HL-60 (cell line): ENCODE measurements around the gene HLA-F.

Experiments used
- DNase-seq, 2 experiments: peaks; one replicate each; pipeline ENCODE4 v3.0.0-alpha.2; 2010 to 2020; ENCODE audit warnings: low read depth in 1 of 2, low spot score in 1 of 2
- H3K27ac ChIP-seq: fragments of 250-450 bp; sonication (Bioruptor Pico); replicated peaks from 2 replicates; pipeline ENCODE4 v1.5.1; 2020; ENCODE audit warnings: mild to moderate bottlenecking, moderate library complexity
- H3K27me3 ChIP-seq: fragments of 250-450 bp; sonication (Bioruptor Pico); 2 replicates; pipeline ENCODE4 v1.5.1; 2021; ENCODE audit warnings: mild to moderate bottlenecking, moderate library complexity; ENCODE audit not compliant: insufficient read depth, poor library complexity, severe bottlenecking
- H3K4me3 ChIP-seq: replicated peaks from 2 replicates; pipeline ENCODE4 v1.5.1; 2011; ENCODE audit warnings: mild to moderate bottlenecking, control low read depth, low read length; ENCODE audit not compliant: insufficient read depth
- GABPA ChIP-seq: IDR thresholded peaks from 2 replicates; pipeline ENCODE4 v1.6.1; 2012; ENCODE audit warnings: low read depth
- POLR2AphosphoS5 ChIP-seq: IDR thresholded peaks from 2 replicates; pipeline ENCODE4 v1.6.1; 2012; ENCODE audit warnings: low read depth
- REST ChIP-seq: IDR thresholded peaks from 2 replicates; pipeline ENCODE4 v1.6.1; 2012; ENCODE audit warnings: low read depth; ENCODE audit not compliant: insufficient replicate concordance
- SPI1 ChIP-seq: IDR thresholded peaks from 2 replicates; pipeline ENCODE4 v1.6.1; 2012; ENCODE audit warnings: low read depth, mild to moderate bottlenecking, borderline replicate concordance
- TF ChIP-seq, protein P1 (sequence below): IDR thresholded peaks from one replicate; pipeline ENCODE4 v1.5.1; 2011; ENCODE audit warnings: low read length, control low read depth, inconsistent platforms; ENCODE audit not compliant: insufficient read depth

HLA-F gene

GRCh38 chr6:29739882-29740261, 16.6 kb downstream of the HLA-F start:
- no peak overlapping the region for H3K27ac ChIP-seq
- no peaks in the 10 kb centered on the region for H3K27me3 ChIP-seq
- DNase-seq, result no peak
- TF ChIP-seq GABPA (no peak), REST (no peak), SPI1 (no peak), POLR2AphosphoS5 (no peak)
- TF ChIP-seq, protein P1, sequence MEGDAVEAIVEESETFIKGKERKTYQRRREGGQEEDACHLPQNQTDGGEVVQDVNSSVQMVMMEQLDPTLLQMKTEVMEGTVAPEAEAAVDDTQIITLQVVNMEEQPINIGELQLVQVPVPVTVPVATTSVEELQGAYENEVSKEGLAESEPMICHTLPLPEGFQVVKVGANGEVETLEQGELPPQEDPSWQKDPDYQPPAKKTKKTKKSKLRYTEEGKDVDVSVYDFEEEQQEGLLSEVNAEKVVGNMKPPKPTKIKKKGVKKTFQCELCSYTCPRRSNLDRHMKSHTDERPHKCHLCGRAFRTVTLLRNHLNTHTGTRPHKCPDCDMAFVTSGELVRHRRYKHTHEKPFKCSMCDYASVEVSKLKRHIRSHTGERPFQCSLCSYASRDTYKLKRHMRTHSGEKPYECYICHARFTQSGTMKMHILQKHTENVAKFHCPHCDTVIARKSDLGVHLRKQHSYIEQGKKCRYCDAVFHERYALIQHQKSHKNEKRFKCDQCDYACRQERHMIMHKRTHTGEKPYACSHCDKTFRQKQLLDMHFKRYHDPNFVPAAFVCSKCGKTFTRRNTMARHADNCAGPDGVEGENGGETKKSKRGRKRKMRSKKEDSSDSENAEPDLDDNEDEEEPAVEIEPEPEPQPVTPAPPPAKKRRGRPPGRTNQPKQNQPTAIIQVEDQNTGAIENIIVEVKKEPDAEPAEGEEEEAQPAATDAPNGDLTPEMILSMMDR, result no peak
- H3K4me3 ChIP-seq, result no peak overlapping the region

DNA sequence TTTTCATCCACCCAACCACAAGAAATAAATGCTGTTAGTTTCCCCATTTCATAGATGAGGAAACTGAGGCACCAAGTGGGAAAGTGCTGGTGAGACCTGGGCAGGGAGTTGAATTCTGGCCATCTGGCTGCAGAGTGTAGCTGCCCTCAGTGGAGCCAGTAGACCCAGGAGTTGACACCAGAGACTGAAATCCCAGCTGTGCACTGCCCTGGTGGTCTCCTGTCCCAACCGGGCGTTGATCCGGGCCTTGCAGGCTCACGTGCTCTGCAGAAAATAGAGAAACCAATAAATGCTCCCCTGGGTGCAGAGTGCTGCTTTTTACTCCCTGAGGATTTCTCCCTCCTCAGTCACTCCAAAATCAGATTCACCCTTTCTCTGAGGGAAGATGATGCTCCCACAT, 18.4 kb downstream of the HLA-F start:
- TF ChIP-seq SPI1, result no peak
- TF ChIP-seq, protein P1, result no peak
- TF ChIP-seq GABPA, result no peak
- TF ChIP-seq REST, result no peak
- TF ChIP-seq POLR2AphosphoS5, result no peak
- no peak overlapping the region for H3K4me3 ChIP-seq

GRCh38 chr6:29742127-29742526, 18.9 kb downstream of the HLA-F start:
- TF ChIP-seq SPI1 (no peak), POLR2AphosphoS5 (no peak), REST (no peak), GABPA (no peak)
- TF ChIP-seq, protein P1, result no peak
- Histone ChIP-seq H3K27me3 (peaks cover 3% of the 10 kb centered on the region), H3K4me3 (no peak overlapping the region), H3K27ac (no peak overlapping the region)
- no peak for DNase-seq

More for the DNA sequence above, 18.4 kb downstream of the HLA-F start:
- Histone ChIP-seq H3K27ac (no peak overlapping the region), H3K27me3 (peaks cover under 1% of the 10 kb centered on the region)
- no peak for DNase-seq
